COR-L47 (cell line): ENCODE measurements around the gene FOXR2.

Source experiments
- DNase-seq: peaks from one replicate; lab custom pipeline; 2025; lab: John Stamatoyannopoulos, UW

FOXR2 gene, protein sequence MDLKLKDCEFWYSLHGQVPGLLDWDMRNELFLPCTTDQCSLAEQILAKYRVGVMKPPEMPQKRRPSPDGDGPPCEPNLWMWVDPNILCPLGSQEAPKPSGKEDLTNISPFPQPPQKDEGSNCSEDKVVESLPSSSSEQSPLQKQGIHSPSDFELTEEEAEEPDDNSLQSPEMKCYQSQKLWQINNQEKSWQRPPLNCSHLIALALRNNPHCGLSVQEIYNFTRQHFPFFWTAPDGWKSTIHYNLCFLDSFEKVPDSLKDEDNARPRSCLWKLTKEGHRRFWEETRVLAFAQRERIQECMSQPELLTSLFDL

DNA sequence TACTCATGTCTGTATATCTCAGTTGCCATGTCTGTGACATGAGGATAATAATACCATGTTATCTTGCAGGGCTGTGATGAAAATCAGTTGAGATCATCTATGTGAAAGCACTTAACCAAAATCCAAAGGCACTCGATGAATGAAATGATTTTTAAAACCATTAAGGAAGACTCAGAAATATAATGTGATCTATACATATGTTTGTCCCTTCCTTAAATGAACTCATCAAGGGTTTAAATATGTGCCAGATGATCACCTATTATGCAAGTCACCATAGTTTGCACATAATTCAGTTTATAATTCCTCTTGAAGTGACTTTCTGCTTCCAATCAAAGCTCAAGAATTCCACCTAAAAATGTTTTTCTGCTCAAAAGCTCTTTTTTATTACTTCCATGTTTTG, at the start of gene FOXR2:
Gene FOXR2, plus strand, starts transcription at position 301 of the 400 bp plus-strand sequence. CDS start 312 bp downstream, outside the sequence.
- no peak for DNase-seq

DNA sequence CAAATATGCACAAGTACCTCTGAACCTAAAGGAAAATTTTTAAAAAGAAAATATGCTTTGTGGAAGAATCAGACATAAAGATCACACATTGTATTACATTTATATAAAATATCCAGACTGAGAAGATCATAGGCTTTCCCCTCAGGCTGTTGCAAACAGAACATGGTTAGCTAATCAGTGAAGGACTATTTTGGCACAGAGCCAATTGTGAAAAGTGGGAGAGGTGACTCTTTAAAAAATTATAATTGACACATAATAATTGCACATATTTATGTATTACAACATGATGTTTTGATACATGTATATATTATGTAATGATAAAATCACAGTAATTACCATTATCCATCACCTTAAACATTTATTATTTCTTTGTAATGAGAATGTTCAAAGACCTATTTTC, 44.1 kb upstream of the FOXR2 start:
- no peak for DNase-seq

DNA sequence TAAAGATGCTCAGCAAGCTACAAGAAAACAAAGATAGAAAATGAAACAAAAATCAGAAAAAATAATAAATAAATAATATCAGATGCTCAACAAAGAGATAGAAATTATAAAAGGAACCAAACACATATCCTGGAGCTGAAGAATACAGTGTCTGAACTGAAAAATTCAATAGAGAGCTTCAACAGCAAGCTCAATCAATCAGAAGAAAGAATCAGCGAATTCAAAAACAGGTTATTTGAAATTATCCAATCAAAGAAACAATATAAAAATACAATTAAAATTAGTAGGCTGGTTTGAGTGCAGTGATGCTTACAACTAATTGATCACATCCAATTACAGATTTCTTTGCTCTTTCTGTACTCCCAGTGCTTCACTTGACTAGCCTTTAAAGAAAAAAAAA, 40.8 kb upstream of the FOXR2 start:
- no peak for DNase-seq

DNA sequence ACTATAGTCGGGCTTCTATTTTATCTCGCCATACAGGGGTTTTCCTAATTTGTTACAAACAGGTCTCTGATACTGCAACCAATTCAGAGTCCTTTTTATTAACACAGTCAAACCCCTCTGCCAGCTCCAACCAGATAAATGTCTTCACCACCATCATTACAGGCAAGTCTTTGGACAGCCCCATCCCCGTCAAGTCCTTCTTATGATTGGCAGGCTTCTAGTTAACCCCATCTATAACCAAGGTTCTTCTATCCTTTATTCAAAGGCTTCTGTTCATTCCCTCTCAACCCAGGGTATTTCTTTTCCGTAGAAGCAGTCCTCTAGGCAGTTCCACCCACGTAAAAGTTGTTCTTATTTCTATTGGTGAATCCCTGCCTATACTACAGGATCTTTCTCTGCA, 29.9 kb upstream of the FOXR2 start:
- DNase-seq, result no peak

DNA sequence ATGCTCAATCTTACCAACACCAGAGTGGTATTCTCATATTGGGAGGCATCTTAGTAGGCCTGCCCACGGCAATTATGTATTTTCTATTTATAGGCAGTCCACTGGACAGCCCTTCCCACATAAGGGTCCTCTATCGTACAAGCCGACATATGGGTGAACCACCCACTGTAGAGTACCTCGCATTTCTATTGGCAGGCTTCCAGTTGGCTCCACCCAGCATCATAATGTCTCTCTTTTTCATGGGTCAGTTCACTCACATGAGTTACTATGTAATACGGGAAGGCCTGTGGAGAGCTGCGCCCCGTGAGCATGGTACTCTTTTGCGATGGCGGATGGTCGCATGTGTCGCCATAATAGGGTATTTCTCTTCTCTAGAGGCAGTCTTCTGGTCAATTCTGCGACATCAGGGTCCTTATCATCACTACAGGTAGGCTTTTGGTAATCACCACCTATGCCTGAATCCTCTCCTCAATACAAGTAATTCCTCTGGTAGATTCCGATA, 29.4 kb upstream of the FOXR2 start:
- no peak for DNase-seq

DNA sequence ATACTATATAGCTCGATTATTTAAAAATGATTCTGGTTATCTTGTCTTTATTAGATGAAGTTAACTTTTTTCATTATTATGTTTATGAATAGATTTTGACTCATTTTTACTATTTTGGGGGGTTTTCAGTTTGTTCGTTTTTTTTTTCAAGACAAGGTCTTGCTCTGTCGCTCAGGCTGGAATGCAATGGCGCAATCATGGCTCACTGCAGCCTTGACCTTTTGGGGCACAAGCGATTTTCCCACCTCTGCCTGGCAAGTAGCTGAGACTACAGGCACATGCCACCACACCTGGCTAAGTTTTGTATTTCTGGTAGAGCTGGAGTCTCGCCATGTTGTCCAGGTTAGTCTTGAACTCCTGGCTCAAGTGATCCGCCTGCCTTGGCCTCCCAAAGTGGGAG, 24.9 kb upstream of the FOXR2 start:
- no peak for DNase-seq

DNA sequence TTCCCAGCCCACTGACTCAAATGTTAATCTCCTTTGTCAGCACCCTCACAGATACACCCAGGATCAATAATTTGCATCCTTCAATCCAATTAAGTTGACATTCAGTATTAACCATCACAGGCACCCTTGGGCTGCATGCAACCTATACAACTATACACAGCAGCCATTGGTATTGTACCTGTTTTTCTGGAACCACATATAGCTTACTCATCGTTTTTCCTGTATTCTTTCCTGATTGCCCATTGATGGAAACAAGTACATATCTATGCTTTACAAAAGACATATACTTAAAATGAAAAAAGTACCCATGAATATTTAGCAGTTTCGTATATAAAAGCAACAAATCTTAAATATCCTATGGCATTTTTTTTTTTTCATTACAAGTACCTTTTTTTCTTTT, 3.7 kb upstream of the FOXR2 start:
- DNase-seq, result no peak

DNA sequence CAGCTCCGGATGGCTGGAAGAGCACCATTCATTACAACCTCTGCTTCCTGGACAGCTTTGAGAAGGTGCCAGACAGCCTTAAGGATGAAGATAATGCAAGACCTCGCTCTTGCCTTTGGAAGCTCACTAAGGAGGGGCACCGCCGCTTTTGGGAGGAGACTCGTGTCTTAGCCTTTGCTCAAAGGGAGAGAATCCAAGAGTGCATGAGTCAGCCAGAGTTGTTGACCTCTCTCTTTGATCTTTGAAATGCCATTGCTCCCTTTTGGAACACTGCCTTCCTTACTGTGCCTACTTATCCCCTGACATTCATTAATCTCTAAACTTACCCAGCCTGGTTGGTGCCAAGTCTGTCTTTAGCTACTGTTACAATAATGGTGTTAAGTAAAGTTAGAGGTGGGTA, 1.2 kb downstream of the FOXR2 start:
- DNase-seq, result no peak

DNA sequence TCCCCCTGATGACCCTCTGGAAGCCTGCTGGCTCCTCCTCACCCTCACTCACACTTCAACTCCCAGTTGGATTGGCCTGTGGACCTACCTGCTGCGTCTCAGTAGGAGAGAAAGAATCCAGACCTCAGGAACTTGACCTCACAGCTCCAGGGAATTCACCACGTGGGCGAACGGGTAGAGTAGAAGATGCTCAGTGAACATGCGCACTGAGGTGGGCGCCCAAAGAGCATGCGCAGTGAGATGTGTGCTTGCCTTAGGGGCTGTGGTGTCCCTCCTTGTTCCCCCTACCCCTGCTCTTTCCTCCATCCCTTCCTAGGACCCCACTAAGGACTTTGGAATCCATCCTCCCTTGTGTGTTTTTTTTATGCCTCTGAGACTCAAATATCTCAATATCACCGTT, 12.9 kb downstream of the FOXR2 start:
- no peak for DNase-seq

DNA sequence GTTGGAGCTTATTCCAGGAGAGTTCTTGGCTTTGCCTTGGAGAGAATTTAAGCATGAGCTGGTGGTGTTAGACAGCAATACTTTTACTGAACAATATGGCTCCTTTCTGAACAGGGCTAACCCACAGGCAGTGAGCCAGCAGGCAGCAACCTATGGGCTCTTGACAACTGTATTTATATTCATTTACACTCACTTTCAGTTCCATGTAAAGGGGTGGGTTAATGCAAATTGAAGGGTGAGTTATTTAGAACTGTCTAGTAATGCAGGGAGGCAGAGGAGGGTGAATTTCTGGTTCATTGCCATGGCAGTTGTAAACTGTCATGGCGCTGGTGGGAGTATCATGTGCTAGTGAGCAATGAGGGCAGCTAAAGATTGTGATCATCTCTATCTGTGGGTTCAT, 15.7 kb downstream of the FOXR2 start:
- no peak for DNase-seq

DNA sequence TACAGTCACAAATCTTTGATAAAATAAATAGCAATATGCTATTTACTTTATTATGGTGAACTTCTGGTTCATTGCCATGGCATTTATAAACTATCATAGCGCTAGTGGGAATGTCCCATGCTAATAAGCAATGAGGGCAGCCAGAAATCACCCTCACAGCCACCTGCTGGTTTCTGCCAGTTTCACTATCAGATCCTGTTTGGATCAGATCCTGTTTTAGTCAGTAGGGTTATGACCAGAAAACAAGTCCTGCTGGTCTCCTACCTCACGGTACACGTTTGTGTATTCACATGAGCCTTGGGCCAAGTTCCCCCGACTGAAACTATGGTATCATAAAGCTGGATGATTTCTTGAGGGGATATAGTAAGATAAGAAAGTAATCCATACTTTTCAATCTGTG, 17.7 kb downstream of the FOXR2 start:
- no peak for DNase-seq

DNA sequence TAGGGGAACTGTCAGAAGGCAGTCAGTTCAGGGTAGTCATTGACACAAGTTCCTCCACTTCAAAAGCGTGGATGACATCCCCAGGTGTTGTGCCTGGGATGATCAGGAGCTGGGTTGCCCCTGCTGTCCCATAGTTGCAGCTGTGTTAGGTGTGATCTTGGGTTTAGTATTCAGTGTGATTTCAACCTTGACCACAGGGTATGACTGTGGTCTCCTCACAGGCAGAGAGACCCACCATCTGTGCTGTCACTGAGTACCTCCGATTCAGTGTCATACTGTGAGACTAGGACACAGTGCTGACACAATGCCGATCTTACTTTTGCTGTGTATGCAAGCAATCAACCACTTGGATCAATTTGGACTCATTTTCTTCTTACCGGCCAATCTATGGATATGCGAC, 25.2 kb downstream of the FOXR2 start:
- DNase-seq, result no peak

DNA sequence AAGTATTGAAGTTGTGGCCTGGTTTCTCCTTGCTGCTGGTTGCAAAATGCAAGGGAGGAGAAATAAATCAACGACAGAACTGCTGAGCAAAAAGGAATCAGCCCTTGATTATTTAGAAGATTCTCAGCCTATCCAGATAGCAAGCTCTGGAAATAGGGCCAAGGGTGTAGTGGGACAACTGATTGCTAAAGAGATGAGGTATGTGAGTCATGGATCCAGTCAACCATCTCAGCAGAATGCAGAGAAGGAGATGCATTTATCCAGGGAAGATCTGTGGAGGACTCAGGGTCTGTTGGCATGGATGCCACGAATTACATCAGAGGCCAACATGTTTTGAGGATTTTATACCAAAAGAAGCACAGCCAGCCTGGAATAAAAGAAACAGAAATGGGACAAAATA, 36.7 kb downstream of the FOXR2 start:
- no peak for DNase-seq

DNA sequence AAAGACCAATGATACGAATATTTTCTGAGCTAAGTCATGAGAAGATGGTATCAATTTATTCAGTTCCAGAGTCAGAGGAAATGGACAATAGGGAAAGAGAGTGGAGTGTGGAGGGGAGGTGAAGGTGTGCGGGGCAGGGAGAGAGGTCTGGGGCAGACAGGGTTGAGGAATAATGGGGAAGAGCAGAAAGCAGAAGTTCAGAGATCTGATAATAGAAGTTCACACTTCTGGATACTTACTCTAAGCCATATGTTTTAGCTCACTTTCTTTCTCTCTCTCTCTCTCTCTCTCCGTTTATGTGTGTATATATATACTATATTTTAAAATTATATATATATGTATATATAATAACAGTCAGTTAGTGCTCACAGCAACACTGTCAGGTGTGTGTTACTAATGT, 40.4 kb downstream of the FOXR2 start:
- no peak for DNase-seq

DNA sequence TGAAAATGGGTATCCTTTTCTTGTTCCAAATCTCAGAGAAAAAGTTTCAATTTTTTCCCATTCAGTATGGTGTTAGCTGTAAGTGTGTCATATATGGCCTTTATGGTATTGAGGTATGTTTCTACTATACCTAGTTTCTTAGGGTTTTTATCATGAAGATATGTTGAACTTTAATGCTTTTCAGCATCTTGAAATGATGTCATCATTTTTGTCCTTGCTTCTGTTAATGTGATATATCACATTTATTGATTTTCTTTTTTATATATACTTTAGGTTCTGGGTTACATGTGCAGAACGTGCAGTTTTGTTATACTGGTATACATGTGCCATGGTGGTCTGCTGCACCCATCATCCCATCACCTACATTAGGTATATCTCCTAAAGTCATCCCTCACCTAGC, 44.9 kb downstream of the FOXR2 start:
- no peak for DNase-seq
